HG02852 (cell line): ENCODE measurements around the gene GMDS.

Source experiments
- ATAC-seq: cut with Tn5 transposase; IDR thresholded peaks from one replicate; pipeline ENCODE4 v1.9.1; 2021; ENCODE audit warnings: mild to moderate bottlenecking, moderate library complexity; ENCODE audit not compliant: unreplicated experiment

GMDS gene

DNA sequence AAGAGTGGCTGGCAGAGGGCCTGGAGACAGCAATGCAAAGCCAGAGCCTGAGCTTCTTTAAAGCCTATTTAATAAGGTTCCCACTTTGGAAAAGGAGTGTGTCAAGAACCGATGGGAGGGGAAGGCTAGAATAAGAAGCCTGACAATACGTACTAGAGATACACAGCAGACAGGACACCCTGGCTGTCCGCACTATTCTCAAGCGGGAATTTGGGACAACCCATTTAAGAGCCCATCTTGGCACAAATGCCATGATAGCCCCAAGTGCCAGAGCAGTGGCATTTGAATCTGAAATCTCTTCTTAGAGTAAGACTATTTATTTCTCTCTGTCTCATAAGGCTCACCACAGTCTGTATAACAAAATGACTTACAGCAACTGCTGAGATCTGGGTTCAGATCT lies 3.1 kb downstream of the GMDS start:
- ATAC-seq = no peak

DNA sequence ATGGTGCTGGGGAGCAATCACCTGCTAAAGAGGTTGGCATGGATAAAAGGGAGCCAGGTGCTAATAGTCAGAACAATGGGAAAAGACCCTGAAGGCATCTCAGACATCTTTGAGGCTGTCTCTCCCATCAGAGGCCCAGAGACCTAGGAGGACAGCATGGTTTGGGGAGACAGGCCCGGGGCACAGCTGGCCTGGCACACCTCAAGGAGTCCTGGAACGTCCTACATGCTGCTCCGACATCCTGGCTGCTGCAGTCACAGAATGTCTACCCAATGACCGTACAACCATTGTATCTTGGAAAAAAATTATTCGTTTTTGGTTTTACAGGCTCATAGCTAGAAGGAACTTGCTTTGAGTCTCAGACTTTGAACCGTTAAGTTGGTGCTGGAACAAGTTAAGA lies 4.4 kb downstream of the GMDS start:
- no peak for ATAC-seq

DNA sequence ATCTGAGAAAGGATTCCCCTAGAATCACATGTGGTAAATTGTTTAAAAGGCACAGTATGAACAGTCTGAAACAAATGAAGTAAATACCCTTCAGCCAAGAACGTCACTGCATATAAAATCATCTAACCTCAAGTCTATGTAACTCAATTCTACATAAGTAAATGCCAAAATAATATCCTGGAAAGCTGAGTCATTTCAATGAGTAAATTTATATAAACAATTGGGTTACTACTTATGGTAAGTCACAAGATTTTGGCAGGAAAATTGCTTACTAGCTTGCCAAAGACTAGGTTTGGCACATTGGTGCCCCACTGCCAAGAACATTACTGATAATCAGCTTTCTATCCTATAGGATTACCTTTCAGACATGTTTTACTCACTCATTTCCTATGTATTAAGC lies 8.4 kb downstream of the GMDS start:
- no peak for ATAC-seq

DNA sequence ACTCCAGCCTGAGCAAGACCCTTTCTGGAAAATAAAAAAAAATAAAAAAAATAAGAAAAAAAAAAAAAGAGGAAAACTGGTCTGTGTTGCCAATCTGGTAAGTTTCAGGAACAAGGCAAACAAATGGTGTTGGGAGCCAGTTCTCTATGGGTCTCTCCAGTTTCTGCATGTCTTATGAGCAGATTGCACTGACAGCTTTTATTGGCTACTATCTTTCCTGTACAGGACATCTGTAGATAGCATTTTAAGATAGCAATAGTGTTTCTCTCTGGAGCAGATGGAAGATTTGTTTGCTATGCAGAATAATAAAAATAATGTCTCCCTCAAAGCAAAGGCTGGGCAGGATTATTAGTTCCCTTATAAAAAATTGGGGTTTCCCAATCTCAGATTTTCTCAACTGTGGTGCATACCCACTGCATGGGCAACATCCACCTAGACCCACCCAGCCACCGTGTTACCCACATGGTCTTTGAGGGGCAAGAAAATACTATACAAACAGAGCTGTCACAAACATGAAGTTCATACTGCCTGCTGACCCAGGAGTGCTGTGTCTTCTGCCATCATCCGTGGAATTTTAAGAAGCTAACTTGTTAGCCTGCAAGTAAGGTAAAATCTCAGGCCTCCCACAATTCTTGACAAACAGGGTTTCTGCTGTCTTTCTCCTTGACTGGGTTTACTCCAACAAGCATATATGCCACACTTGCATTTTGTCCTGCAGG lies 9.5 kb downstream of the GMDS start:
- no peak for ATAC-seq

DNA sequence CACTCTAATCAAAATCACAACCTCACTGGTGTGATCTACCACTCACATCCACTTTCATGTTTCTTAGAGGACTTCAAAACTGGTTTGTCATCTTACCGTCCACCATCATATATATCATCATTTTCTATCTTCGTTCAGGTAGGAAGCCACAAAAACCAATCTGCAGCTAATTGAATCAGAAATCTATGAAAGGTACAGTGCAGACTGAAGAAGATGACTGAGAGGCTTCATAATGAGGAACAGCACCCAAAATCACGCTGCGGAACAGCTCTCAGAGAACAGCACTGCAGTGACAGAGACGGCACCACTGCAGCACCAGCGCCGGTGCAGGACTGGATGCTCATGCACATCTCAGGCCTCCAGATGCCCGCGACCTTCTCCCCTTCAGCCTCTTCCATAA lies 13.0 kb downstream of the GMDS start:
- ATAC-seq = no peak

DNA sequence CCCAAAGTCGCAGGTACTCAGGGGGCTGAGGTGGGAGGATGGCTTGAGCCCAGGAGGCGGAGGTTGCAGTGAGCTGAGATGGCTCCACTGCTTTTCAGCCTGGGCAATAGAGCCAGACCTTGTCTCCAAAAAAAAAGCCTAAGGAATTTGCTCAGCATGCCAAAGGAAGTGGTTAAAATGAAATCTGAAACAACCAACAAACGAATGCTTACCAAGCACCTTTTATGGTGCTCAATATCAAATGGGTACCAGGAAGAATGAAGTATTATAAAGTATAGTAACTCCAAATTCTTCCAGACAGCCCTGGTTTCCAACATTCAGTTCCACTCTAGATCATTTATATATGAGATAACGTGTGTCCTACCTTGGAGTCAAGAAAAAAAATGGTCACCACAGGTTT lies 14.0 kb downstream of the GMDS start:
- no peak for ATAC-seq

DNA sequence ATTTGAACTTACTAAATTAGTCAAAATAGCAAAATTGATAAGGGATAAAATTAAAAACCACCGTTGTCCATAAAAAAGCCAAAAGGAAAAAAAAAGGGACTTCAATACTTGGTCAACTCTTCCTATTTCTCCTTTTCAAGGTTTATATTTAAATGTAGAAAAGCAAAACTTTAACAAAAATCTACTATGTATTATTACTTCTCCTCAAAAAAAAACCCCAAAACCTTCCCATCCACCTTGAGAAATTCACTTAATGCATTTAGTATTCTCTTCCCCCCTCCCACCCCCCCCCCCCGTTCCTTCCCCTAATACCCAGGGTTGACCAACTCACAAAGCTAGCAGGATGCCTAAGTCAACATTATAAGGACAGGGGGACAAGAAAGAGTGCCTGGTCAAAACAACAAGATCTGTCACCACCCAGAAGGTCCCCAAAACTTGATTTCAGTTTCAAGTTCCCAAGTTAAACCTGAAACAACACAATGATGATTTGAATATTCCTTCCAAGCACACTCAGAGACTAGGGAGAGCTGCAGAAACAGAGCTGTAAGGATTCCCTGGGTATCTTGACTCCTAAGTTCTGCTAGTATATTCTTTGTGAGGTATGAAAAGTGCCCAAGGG lies 14.6 kb downstream of the GMDS start:
- ATAC-seq = peak; percentile 66

DNA sequence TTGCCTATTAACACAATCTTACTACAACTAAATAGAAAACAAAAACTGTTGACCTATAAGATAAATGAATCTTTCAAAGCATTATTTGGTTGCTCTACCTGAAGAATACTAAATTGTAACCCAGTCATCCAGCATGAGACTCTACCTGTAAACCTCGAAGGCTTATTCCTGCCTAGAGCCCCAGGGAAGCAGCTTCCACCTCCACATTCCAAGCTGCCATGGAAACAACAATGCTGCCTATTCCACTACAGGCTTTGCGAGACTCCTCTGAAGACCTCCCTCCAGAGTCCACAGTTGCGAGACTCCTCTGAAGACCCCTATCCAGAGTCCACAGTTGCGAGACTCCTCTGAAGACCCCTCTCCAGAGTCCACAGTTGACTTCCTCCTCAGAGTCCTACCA lies 15.7 kb downstream of the GMDS start:
- ATAC-seq = no peak

DNA sequence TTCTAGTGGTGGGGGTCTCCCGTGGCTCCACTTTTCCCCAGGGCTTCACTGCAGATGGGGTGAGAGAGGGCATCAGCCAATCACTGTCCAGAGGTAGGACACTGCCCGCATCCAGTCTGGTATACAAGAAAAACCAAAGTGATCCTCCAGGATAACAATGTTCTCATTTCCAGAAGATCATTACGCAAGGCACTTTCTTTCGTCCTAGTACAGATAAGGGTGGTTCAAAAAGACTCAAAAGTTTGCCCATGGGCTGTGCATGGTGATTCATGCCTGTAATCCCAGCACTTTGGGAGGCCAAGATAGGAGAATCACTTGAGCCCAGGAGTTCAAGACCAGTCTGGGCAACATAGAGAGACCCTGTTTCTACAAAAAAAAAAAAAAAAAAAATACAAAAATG lies 16.4 kb downstream of the GMDS start:
- no peak for ATAC-seq

DNA sequence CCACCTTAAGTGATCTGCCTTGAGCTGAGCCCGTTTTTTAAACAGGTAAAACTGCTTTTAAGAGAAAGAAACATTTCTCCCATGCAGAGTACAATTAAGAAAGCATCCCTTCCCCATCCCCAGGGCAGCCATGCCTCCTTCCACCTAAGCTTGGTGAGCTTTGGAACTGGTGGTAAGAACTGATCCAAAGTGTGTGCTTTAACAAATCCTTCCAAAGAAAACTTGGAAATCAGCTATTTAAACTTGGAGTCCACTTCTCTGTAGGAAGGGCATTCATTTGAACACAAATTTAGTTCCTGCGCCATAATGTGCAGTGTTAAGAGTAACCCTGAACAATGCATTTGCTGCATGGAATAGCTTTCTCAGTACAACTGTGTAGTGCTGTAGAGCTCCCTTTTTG lies 17.0 kb downstream of the GMDS start:
- no peak for ATAC-seq

DNA sequence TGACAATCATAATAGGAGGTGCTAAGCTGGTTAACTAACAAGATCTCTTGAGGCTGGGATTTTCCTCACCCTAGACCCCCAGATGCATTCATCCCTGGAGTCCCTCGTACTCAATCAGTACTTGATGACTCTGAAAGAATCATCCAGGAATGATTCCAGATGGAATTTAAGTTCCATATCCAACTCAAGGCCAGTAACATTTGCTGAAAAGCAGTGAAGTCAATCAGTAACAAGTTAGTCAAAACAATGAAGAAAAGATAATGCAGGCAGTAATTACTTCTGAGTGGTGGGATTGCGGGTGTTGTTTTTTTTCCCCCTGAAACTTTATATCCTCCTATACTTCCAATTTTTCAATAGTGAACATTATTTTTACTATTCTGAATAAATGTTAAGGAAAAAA lies 18.6 kb downstream of the GMDS start:
- no peak for ATAC-seq

DNA sequence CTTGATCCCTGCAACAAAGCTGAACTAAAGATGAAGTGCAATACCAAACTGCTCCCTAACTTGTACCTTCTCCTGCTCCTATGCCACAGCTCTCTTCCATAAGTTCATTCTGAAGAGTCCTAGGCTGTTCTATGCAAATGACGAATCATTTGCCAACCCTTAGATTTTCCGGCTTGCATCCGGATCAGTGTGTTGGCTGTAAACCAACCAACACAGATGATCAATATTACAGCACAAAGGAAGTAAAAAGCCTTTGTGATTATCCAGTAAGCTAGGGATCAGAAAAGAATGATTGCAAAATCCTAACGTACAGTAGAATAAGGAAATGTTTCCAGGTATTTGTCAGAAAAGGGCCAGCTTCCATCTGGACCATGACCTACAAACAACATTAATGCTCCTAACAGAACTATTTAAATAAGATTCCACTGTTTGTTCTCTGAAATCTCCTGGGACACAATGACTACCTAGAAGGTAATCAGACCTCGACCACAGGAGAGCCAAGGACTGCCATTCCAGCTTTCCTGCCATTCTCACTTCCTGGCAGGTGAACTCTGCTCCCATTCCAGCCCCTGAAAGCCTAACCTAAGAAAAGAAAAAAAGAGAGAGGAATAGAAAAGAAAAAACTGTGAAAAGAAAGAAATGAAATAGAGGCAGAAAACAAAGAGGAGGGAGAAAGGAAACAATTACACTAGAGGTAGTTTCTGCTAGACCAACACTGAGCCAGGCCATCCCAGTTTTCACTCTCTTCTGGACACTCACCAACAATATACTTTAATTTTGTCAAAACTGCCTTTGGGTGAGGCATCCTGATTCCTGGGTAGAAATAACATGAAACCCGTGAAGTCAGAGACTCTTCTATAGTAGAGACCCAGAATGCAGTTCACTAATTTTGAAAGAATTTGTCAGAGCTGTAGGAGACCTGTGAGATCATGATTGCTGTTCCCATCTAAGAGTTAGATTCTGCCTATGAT lies 19.7 kb downstream of the GMDS start:
- no peak for ATAC-seq

DNA sequence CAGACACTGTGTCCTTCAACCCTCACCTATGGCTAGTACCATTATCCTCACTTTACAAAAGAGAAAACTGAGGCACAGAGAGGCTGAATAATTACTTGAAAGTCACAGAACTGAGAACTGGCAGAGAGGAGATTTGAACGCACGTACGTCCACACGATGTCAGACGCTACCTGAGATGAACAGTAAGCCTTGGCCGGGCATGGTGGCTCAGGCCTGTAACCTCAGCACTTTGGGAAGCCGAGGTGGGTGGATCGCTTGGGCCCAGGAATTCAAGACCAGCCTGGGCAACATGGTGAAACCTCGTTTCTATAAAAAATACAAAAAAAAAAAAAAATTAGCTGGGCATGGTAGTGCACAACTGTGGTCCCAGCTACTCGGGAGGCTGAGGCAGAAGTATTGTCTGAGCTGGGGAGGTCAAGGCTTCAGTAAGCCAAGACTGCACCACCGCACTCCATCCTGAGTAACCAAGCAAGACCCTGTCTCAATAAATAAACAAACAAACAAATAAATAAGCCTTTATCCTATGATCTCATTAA lies 20.5 kb downstream of the GMDS start:
- ATAC-seq = no peak

DNA sequence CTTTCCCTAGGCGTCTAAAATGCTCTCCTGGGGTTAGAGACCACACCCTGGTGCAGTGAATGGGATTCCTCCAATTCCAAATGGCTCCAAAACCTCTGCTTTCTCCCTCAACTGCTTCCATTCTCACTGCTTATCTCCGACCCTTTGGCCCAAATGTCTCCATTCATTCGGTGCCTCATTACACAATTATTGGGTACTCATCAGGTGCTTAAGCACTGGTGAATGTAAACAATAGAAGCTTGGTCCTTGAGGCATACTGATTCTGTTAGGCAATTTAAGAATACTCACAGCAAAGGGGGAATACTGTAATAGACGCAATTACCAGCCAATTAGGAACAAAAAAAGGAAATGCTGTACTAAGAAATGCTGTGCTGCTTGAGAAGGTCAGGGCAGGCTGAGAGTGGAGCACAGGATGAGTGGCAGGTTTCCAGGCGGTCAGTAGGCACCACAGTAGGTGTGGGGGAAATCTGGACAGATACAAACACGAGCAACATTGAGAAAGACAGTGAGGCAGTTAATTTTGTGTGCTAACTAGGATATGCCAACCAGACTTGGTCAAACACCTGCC lies 23.0 kb downstream of the GMDS start:
- no peak for ATAC-seq

DNA sequence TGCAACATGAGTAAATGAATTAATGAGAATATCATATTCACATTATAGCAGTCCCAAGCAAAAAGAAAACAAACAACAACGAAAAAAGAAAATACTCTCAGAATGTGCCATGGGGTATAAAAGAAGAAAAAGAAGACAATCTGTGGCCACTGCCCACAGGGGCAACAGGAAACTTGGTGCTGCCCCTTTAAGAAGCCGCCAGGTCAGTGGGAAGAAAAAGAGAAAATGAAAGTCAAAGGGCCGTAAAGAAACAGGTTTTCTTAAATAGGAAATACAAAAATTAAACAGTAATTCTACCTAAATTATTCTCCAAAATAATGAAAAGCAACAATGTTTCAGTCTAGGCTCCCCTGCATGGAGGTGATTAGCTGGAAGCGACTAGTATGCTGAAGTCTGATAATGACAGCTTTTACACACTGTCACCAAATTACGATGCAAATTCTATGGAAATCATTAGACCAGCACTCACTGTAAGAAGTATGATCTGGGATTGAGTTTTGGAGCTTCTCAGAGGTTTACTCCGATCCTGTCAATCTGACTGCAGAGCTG lies 23.6 kb downstream of the GMDS start:
- ATAC-seq = no peak

DNA sequence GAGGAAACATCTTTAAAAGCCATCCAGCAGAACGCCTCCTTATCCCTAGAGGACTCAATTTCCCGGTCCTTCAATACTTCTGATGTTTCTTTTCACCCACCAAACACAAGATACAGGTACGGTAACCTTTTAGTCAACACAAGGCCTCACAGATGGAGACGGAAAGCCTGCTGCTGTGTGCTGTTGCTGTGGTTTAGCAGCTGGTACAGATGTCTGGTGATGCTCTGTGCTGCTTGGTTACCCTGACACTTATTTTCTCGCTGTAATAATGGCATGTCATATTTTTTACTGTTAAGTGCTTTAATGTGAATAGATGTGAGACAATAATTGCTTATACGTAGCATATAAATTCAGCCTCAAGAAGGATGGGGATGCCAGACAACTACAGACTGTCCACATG lies 25.3 kb downstream of the GMDS start:
- no peak for ATAC-seq

DNA sequence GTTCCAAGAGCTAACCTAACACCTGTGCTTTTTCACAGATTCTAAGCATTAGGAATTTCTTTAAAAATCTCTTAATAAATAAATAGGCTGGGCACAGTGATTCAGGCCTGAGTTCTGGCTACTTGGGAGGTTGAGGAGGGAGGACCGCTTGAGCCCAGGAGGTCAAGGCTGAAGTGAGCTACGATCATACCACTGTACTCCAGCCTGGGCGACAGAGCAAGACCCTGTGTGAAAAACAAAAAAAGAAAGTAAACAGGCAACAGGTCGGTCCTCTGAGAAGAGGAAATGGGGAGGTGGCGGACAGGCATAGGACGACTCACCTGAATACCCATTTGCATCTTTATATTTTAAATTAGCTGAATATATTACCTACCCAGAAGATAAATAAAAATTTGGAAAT lies 26.5 kb downstream of the GMDS start:
- ATAC-seq = no peak

DNA sequence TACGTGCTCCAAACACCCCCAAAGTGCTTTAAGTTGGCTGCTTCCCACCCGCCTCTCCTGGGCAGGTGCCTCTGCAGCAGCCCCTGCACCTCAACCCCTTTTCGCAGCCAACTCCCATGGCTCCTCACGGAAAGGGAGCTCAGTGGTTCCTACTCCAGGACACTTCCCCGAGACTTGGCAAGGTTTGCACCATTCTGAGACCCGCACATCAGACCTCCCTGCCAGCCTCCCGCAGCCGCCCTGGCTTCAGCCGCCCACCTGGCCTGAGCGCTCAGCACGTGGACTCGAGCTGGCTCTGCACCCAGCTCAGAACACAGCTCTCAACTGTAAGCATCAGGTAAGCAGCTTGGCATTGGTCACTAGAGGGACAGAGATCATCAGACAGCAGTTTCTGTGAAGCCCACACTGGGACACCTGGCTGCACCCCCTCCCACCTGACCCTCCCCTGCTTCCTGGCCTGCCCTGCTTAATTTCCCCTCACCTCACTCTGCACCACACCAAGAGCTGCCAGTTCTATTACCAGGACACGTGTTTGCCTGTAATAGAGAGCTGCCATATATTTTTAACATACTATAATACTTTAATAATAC lies 28.5 kb downstream of the GMDS start:
- no peak for ATAC-seq

DNA sequence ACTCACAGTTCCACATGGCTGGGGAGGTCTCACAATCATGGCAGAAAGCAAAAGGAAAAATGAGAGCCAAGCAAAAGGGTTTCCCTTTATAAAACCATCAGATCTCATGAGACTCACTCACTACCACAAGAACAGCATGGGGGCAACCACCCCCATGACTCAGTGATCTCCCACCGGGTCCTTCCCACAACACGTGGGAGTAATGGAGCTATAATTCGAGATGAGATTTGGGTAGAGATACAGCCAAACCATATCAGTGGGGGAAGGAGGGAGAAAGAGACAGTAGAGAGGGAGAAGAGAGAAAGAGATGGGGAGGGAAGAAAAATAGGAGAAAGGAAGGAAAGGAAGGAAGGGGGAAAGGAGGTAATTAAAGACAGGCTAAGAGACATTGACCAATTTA lies 30.1 kb downstream of the GMDS start:
- no peak for ATAC-seq

DNA sequence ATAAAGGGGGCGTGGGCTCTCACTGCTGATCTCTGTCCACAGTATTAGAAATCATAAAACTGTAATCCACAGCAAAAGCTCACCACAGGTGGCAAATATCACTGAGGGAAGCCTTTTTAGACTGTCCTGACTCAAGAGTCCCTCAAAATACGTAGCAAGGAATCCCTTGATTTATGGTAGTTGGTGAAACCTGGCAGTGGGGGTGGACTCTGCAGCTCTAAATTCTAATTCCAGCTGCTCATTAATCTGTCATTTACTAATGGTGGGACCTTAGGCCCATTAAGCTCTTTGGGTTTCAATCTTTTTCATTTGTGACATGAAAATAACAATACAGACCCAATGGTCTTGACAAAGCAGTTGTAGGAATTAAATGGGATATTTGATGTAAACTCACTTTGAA lies 32.3 kb downstream of the GMDS start:
- ATAC-seq = no peak
